ENCODE data around the gene ETV1. TPM values are rescaled to one million over a fixed set of nuclear protein-coding genes. Genes with fewer than 3 reads are reported as not detected.

Gene ETV1
- total RNA-seq, 2 experiments from 2014 or later, result not detected

DNA sequence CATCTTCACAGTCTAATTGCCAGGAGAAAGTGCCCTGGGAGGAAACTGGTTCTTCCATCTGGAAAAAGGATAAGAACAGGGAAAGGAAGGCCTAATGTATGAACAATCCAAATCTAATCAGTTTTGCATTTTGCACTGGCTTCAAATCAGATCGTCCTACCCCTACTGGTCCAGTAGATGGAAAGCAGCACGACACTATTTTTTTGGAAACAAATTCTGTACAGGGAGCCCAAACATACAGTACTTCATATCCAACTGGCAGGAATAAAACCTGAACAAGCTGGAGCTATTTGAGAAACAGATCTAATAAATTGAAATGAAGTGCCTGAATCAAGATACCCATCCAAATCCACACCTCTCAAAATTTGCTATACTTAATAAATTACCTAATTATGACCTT, 36.5 kb downstream of the ETV1 start:
- ChIA-PET POLR2A (no interaction called here), CTCF (no interaction called here)
- intact Hi-C loops (cut with DNase I, micrococcal nuclease), result no loop called here
- H3K27ac ChIP-seq (ENCODE audit: low read depth in 1 of 2, low read length in 2 of 2), result no peak overlapping the region
- H3K4me1 ChIP-seq (ENCODE audit: insufficient read depth, low read length), result no peaks in the 10 kb centered on the region
- Mint-ChIP-seq H3K27ac (no peak overlapping the region), H3K9me3 (peaks cover 5% of the 10 kb centered on the region), H3K4me3 (no peak overlapping the region), H3K27me3 (no peaks in the 10 kb centered on the region), H3K36me3 (ENCODE audit: low read depth) (no peaks in the 10 kb centered on the region), H3K4me1 (ENCODE audit: low read depth) (no peaks in the 10 kb centered on the region)
- TF ChIP-seq, protein P1, sequence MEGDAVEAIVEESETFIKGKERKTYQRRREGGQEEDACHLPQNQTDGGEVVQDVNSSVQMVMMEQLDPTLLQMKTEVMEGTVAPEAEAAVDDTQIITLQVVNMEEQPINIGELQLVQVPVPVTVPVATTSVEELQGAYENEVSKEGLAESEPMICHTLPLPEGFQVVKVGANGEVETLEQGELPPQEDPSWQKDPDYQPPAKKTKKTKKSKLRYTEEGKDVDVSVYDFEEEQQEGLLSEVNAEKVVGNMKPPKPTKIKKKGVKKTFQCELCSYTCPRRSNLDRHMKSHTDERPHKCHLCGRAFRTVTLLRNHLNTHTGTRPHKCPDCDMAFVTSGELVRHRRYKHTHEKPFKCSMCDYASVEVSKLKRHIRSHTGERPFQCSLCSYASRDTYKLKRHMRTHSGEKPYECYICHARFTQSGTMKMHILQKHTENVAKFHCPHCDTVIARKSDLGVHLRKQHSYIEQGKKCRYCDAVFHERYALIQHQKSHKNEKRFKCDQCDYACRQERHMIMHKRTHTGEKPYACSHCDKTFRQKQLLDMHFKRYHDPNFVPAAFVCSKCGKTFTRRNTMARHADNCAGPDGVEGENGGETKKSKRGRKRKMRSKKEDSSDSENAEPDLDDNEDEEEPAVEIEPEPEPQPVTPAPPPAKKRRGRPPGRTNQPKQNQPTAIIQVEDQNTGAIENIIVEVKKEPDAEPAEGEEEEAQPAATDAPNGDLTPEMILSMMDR (IDR thresholded peaks at IDR 0.05), result no peak
- H3K9me3 ChIP-seq (ENCODE audit: control insufficient read depth in 1 of 2, insufficient read depth in 1 of 2, low read length in 2 of 2), result no peaks in the 10 kb centered on the region
- DNase-seq (no peak), ATAC-seq (ENCODE audit: poor library complexity) (no peak)
- H3K36me3 ChIP-seq (ENCODE audit: insufficient read depth, low read length), result no peaks in the 10 kb centered on the region
- no peaks in the 10 kb centered on the region for H3K27me3 ChIP-seq (ENCODE audit: control insufficient read depth in 1 of 2, insufficient read depth in 2 of 2, low read length in 2 of 2)
- H3K4me3 ChIP-seq (ENCODE audit: low read length), result no peak overlapping the region

DNA sequence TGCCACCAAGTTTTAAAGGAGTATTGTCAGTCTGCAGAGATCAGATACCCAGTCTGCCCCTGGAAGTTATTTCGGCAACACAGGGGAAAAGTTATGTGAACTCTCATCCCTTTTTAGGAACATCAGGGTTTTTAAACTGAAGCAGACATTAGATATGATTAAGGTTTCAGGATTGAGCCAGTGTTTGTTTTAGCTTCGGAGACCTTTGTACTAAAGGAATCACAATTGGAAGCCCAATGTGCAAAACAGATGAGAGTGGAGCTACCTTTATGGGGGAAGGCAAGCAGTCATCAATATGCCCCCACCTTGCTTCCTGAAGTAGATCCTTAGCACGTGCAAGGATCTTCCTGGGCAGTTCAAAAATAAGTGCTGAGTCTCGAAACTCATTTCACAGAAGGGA, 39.5 kb downstream of the ETV1 start:
- no peaks in the 10 kb centered on the region for H3K27me3 ChIP-seq (ENCODE audit: control insufficient read depth in 1 of 2, insufficient read depth in 2 of 2, low read length in 2 of 2)
- no peak overlapping the region for H3K4me3 Mint-ChIP-seq
- no peak overlapping the region for H3K27ac Mint-ChIP-seq
- no peaks in the 10 kb centered on the region for H3K4me1 Mint-ChIP-seq (ENCODE audit: low read depth)
- ATAC-seq (ENCODE audit: poor library complexity) (no peak), DNase-seq (no peak)
- H3K36me3 ChIP-seq (ENCODE audit: insufficient read depth, low read length), result no peaks in the 10 kb centered on the region
- no peak overlapping the region for H3K27ac ChIP-seq (ENCODE audit: low read depth in 1 of 2, low read length in 2 of 2)
- ChIA-PET CTCF (no interaction called here), POLR2A (no interaction called here)
- H3K4me3 ChIP-seq (ENCODE audit: low read length), result no peak overlapping the region
- TF ChIP-seq, protein P1 (IDR thresholded peaks at IDR 0.05), result no peak
- no peaks in the 10 kb centered on the region for H3K36me3 Mint-ChIP-seq (ENCODE audit: low read depth)
- intact Hi-C loops (cut with DNase I, micrococcal nuclease), result no loop called here
- H3K9me3 Mint-ChIP-seq, result peaks cover 2% of the 10 kb centered on the region
- no peaks in the 10 kb centered on the region for H3K9me3 ChIP-seq (ENCODE audit: control insufficient read depth in 1 of 2, insufficient read depth in 1 of 2, low read length in 2 of 2)
- H3K4me1 ChIP-seq (ENCODE audit: insufficient read depth, low read length), result no peaks in the 10 kb centered on the region
- H3K27me3 Mint-ChIP-seq, result no peaks in the 10 kb centered on the region

DNA sequence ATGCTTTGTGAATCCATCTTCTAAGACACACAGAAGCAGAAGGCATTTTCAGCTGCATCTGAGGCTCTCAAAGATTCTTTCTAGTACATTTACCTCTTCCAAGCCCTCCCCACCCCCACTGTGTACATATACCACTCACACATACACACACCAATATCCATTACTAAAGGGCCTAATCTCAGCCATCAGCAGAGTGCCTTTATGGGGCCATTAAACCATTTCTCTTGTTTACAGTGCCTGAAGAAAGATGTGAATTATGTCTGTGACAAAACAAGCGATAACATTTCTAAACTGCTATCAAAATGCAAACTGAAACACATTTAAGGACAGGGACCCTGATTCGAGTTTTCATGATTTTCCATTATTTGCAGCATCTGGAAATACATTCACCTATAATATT, 40.0 kb downstream of the ETV1 start:
- TF ChIP-seq, protein P1 (IDR thresholded peaks at IDR 0.05), result no peak
- Mint-ChIP-seq H3K4me1 (ENCODE audit: low read depth) (no peaks in the 10 kb centered on the region), H3K36me3 (ENCODE audit: low read depth) (no peaks in the 10 kb centered on the region), H3K9me3 (peaks cover 2% of the 10 kb centered on the region), H3K4me3 (no peak overlapping the region), H3K27me3 (no peaks in the 10 kb centered on the region), H3K27ac (no peak overlapping the region)
- CTCF ChIA-PET, result no interaction called here
- intact Hi-C loops (cut with DNase I, micrococcal nuclease), result no loop called here
- Histone ChIP-seq H3K27ac (ENCODE audit: low read depth in 1 of 2, low read length in 2 of 2) (no peak overlapping the region), H3K27me3 (ENCODE audit: control insufficient read depth in 1 of 2, insufficient read depth in 2 of 2, low read length in 2 of 2) (no peaks in the 10 kb centered on the region), H3K4me3 (ENCODE audit: low read length) (no peak overlapping the region), H3K36me3 (ENCODE audit: insufficient read depth, low read length) (no peaks in the 10 kb centered on the region), H3K9me3 (ENCODE audit: control insufficient read depth in 1 of 2, insufficient read depth in 1 of 2, low read length in 2 of 2) (no peaks in the 10 kb centered on the region), H3K4me1 (ENCODE audit: insufficient read depth, low read length) (no peaks in the 10 kb centered on the region)
- ATAC-seq (ENCODE audit: poor library complexity) (no peak), DNase-seq (no peak)
- POLR2A ChIA-PET, result no interaction called here
